HG03575 (cell line): ENCODE measurements around the gene PRKCA.
"Not testable (repeated sequence)": the region's sequence is repeated elsewhere in the genome, so short reads cannot be mapped to it uniquely, and the experiment has no call there.

ENCODE experiments used
- ATAC-seq: cut with Tn5 transposase; IDR thresholded peaks from one replicate; pipeline ENCODE4 v1.9.1; 2021; ENCODE audit not compliant: unreplicated experiment, insufficient number of reproducible peaks, low FRiP score; ENCODE audit errors: extremely low read depth

PRKCA gene

GRCh38 chr17:66301864-66302741 is at the start of gene PRKCA:
Gene PRKCA (plus strand): TSS chr17:66302613.
- no peak for ATAC-seq

- not testable (repeated sequence) for ATAC-seq
Measured at GRCh38 chr17:66253458-66253857, 49.0 kb upstream of the PRKCA start.

GRCh38 chr17:66255112-66255511 is 47.3 kb upstream of the PRKCA start:
- ATAC-seq, result no peak

GRCh38 chr17:66255527-66255971 is 46.9 kb upstream of the PRKCA start:
- no peak for ATAC-seq

GRCh38 chr17:66260275-66260674 is 42.1 kb upstream of the PRKCA start:
- no peak for ATAC-seq

- ATAC-seq, result no peak
Measured at GRCh38 chr17:66260688-66261087, 41.7 kb upstream of the PRKCA start.

GRCh38 chr17:66262767-66263166 is 39.6 kb upstream of the PRKCA start:
- no peak for ATAC-seq

GRCh38 chr17:66264696-66265095 is 37.7 kb upstream of the PRKCA start:
- no peak for ATAC-seq

- ATAC-seq, result no peak
Measured at GRCh38 chr17:66268247-66268927, 34.0 kb upstream of the PRKCA start.

GRCh38 chr17:66270106-66270505 is 32.3 kb upstream of the PRKCA start:
- no peak for ATAC-seq

GRCh38 chr17:66271512-66271911 is 30.9 kb upstream of the PRKCA start:
- ATAC-seq, result no peak

GRCh38 chr17:66272811-66273585 is 29.4 kb upstream of the PRKCA start:
- no peak for ATAC-seq

- no peak for ATAC-seq
Measured at GRCh38 chr17:66273586-66273848, 28.9 kb upstream of the PRKCA start.

GRCh38 chr17:66275651-66276050 is 26.8 kb upstream of the PRKCA start:
- no peak for ATAC-seq

GRCh38 chr17:66276328-66276937 is 26.0 kb upstream of the PRKCA start:
- ATAC-seq, result no peak

- no peak for ATAC-seq
Measured at GRCh38 chr17:66277191-66277590, 25.2 kb upstream of the PRKCA start.

- ATAC-seq, result no peak
Measured at GRCh38 chr17:66281661-66282369, 20.6 kb upstream of the PRKCA start.

GRCh38 chr17:66283296-66283934 is 19.0 kb upstream of the PRKCA start:
- ATAC-seq, result no peak
